NCI-H1930 (cell line): Measurements from ENCODE around the gene ATP8A2.

ENCODE experiments used
- DNase-seq, 2 experiments: peaks; one replicate each; lab custom pipeline; 2025; lab: John Stamatoyannopoulos, UW

The ATP8A2 gene

GRCh38 chr13:25886438-25887214 is 514.9 kb downstream of the ATP8A2 start:
- peak in 1 of 2 experiments; percentile 10 for DNase-seq

- no peak for DNase-seq
These were observed 516.3 kb downstream of the ATP8A2 start for GRCh38 chr13:25887962-25888655.

- DNase-seq = no peak
These were observed 519.0 kb downstream of the ATP8A2 start for GRCh38 chr13:25890671-25891212.

GRCh38 chr13:25898991-25899390 is 527.2 kb downstream of the ATP8A2 start:
- DNase-seq = no peak

GRCh38 chr13:25899464-25899863 is 527.7 kb downstream of the ATP8A2 start:
- DNase-seq = no peak

GRCh38 chr13:25899952-25900351 is 528.2 kb downstream of the ATP8A2 start:
- DNase-seq = no peak

GRCh38 chr13:25901460-25902376 is 529.9 kb downstream of the ATP8A2 start:
- DNase-seq = peak; percentile 6 to 25

- DNase-seq = no peak
These were observed 530.7 kb downstream of the ATP8A2 start for GRCh38 chr13:25902455-25902854.

GRCh38 chr13:25902891-25903341 is 531.1 kb downstream of the ATP8A2 start:
- DNase-seq = no peak

- DNase-seq = no peak
These were observed 533.1 kb downstream of the ATP8A2 start for GRCh38 chr13:25904830-25905229.

GRCh38 chr13:25905611-25906010 is 533.8 kb downstream of the ATP8A2 start:
- no peak for DNase-seq

- DNase-seq = no peak
These were observed 534.5 kb downstream of the ATP8A2 start for GRCh38 chr13:25906191-25906661.

- DNase-seq = no peak
These were observed 536.6 kb downstream of the ATP8A2 start for GRCh38 chr13:25908366-25908765.

- DNase-seq = peak; percentile 45 to 72
These were observed 538.5 kb downstream of the ATP8A2 start for GRCh38 chr13:25910243-25910642.

GRCh38 chr13:25910991-25911419 is 539.2 kb downstream of the ATP8A2 start:
- DNase-seq = peak; percentile 70 to 82

- no peak for DNase-seq
These were observed 541.2 kb downstream of the ATP8A2 start for GRCh38 chr13:25912961-25913360.

- DNase-seq = no peak
These were observed 544.2 kb downstream of the ATP8A2 start for GRCh38 chr13:25915840-25916518.

- no peak for DNase-seq
These were observed 548.5 kb downstream of the ATP8A2 start for GRCh38 chr13:25920277-25920676.

- DNase-seq = no peak
These were observed 549.2 kb downstream of the ATP8A2 start for GRCh38 chr13:25920931-25921330.

- DNase-seq = no peak
These were observed 550.6 kb downstream of the ATP8A2 start for GRCh38 chr13:25922376-25922775.
